ENCODE results near the gene MXD1.

The MXD1 gene

DNA sequence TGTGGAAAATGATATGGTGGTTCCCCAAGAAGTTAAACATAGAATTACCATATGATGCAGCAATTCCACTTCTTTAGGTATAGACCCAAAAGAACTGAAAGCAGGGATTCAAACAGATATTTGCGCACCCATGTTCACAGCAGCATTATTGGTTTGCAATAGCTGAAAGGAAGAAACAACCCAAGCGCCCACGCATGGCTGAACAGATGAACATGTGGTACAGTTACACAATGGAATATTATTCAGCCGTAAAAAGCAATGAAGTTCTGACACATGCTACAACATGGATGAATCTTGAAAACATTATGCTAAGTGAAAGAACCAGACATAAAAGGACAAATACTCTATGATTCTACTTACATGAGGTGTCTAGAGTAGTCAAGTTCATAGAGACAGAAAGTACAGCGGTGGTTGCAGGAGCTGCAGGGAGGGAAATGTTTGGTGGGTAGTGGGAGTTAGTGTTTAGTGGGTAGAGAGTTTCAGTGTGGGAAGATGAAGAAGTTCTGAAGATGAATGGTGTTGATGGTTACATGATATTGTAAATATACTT lies 73.3 kb downstream of the MXD1 start:
- H3K4me3 ChIP-seq (ENCODE audit: low read length), result no peak overlapping the region
- TF ChIP-seq ZNF274 (IDR thresholded peaks at IDR 0.05; ENCODE audit: low read depth, low read length), result no peak

DNA sequence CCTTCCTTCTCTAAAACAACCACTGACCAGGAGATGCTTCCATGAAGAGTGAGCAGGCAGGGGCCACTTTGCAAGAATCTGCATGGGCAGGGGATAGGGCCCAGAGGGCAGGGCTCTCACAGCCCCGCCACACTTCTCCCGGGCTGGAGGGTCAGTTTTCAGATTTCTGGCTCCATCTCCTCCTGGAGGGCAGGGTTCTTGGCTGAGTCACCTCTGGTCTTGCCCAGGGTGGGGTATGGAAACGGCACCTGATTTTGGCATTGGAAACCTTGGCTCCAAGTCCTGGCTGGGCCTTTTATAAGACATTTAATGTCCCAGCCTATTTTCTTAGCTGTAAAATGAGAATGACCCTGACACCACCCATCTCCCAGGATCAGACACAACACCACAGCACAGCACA lies 74.1 kb downstream of the MXD1 start:
- no peak overlapping the region for H3K4me3 ChIP-seq (ENCODE audit: low read length)
- TF ChIP-seq ZNF274 (IDR thresholded peaks at IDR 0.05; ENCODE audit: low read depth, low read length), result no peak

DNA sequence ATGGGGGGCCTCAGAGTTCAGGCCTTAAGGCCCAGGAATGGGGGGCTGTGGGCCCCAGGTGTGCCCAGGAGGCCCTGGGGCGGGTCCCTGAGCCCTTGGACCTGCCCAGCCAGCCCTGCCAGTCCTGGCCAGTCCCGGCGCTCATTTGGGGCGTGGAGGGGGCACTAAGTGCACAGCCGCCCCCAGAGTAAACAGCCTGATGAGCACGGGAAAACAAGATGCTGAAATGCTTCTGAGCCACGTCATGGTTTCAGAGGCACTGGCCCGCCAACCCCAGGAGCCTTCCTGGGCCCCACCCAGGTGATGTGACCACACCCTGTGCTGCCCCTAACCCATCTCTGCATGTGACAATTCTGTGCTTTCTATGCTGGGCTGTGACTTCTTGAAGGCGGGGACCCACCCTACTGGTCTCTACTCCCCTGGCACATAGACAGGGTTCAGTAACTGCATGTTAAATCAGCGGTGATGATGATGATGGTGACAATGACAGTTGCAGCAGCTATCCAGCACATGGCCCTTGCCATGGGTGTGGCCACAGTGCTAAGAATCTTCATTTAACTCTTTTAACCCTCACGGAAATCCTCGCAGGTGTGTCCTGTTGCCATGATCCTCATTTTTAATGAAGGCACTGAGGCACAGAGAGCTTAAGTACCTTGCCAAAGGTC lies 74.7 kb downstream of the MXD1 start:
- no peak for TF ChIP-seq ZNF274 (IDR thresholded peaks at IDR 0.05; ENCODE audit: low read depth, low read length)
- H3K4me3 ChIP-seq (ENCODE audit: low read length), result no peak overlapping the region

Measured in GM08714 (cell line).